B cell (primary cell): ENCODE data around the gene PAPPA. TPM values are rescaled to one million over a fixed set of nuclear protein-coding genes. Genes with fewer than 3 reads are reported as not detected.

Experiments
- ATAC-seq: fragments of 200-7000 bp; cut with Tn5 transposase; one replicate; pipeline ENCODE4 v1.10.0; 2021; ENCODE audit warnings: low read depth, mild to moderate bottlenecking, moderate number of reproducible peaks, moderate library complexity
- CTCF ChIA-PET: fragments of 350-600 bp; sonication (Branson Sonifier 250); formaldehyde crosslinking; loops from one replicate; lab custom pipeline; 2021; ENCODE audit warnings: antibody characterized with exemption, inconsistent platforms; lab: Charles Lee
- POLR2A ChIA-PET: fragments of 350-600 bp; sonication (Branson Sonifier 250); formaldehyde crosslinking; loops from one replicate; lab custom pipeline; 2021; ENCODE audit warnings: antibody characterized with exemption; lab: Charles Lee
- DNase-seq: peaks from one replicate; pipeline ENCODE4 v3.0.0; 2013
- H2AFZ ChIP-seq: 2 replicates; pipeline ENCODE4 v1.6.1; 2012; ENCODE audit warnings: mild to moderate bottlenecking, low read depth, low read length; ENCODE audit not compliant: insufficient read depth, poor library complexity, severe bottlenecking
- H3K27ac ChIP-seq, 2 donors: 1 replicate in 1 of 2; 2 replicates in 1 of 2; pipeline ENCODE4 v1.5.1; 2012 to 2013; ENCODE audit warnings: low read length in 2 of 2, mild to moderate bottlenecking in 2 of 2, moderate library complexity in 1 of 2
- H3K27me3 ChIP-seq, 4 experiments: fragments of 200-600 bp in 1 of 4; sonication (generic) in 1 of 4; replicated peaks in 1 of 4; 1 replicate in 2 of 4; 2 replicates in 2 of 4; pipeline versions ENCODE4 v1.6.1 to v1.7.0; 2013 to 2016; ENCODE audit warnings: low read length in 3 of 4, mild to moderate bottlenecking in 2 of 4, mixed read lengths in 1 of 4, moderate library complexity in 1 of 4; ENCODE audit not compliant: insufficient read depth in 4 of 4, control insufficient read depth in 3 of 4; ENCODE audit errors: control extremely low read depth in 1 of 4
- H3K36me3 ChIP-seq, 2 experiments: replicated peaks in 1 of 2; 1 replicate in 1 of 2; 2 replicates in 1 of 2; pipeline versions ENCODE4 v1.6.1 to v1.7.1; 2013; ENCODE audit warnings: low read length in 1 of 2; ENCODE audit not compliant: insufficient read depth in 2 of 2, control insufficient read depth in 1 of 2; ENCODE audit errors: control extremely low read depth in 1 of 2, extremely low read depth in 1 of 2
- H3K4me1 ChIP-seq, 2 donors: fragments of 200-600 bp in 1 of 2; sonication (generic) in 1 of 2; 1 replicate in 1 of 2; 2 replicates in 1 of 2; pipeline versions ENCODE4 v1.5.1 to v1.6.1; 2013 to 2017; ENCODE audit warnings: low read length in 2 of 2; ENCODE audit not compliant: control insufficient read depth in 2 of 2, insufficient read depth in 2 of 2
- H3K4me2 ChIP-seq: replicated peaks from 2 replicates; pipeline ENCODE3; 2012; ENCODE audit warnings: mild to moderate bottlenecking, low read depth, low read length; ENCODE audit not compliant: poor library complexity, severe bottlenecking
- H3K4me3 ChIP-seq, 5 experiments: fragments of 200-600 bp in 1 of 5; sonication (generic) in 1 of 5; 1 replicate in 3 of 5; 2 replicates in 2 of 5; pipeline versions ENCODE4 v1.5.1 to v1.7.0; 2011 to 2016; ENCODE audit warnings: low read length in 4 of 5, mild to moderate bottlenecking in 4 of 5, low read depth in 2 of 5, control low read depth in 1 of 5, moderate library complexity in 1 of 5; ENCODE audit not compliant: insufficient read depth in 1 of 5; ENCODE audit errors: control extremely low read depth in 1 of 5, extremely low read depth in 1 of 5
- H3K79me2 ChIP-seq: fragments of 200-600 bp; sonication (generic); one replicate; pipeline ENCODE4 v1.6.0; 2016; ENCODE audit warnings: low read length; ENCODE audit not compliant: control insufficient read depth, insufficient read depth
- H3K9ac ChIP-seq: fragments of 200-600 bp; sonication (generic); 2 replicates; pipeline ENCODE4 v1.6.1; 2017; ENCODE audit warnings: mild to moderate bottlenecking, low read length, moderate library complexity
- H3K9me3 ChIP-seq, 3 donors: one replicate each; pipeline versions ENCODE4 v1.6.1 to v1.7.1; 2013; ENCODE audit warnings: low read length in 2 of 3; ENCODE audit not compliant: control insufficient read depth in 2 of 3, insufficient read depth in 1 of 3; ENCODE audit errors: control extremely low read depth in 1 of 3
- H4K20me1 ChIP-seq: 2 replicates; pipeline ENCODE4 v1.6.0; 2012; ENCODE audit warnings: mild to moderate bottlenecking, low read length; ENCODE audit not compliant: insufficient read depth, control insufficient read depth, poor library complexity, severe bottlenecking
- H3K27ac Mint-ChIP-seq: one replicate; pipeline ENCODE4 v1.8.0; 2021; ENCODE audit warnings: mixed read lengths
- H3K27me3 Mint-ChIP-seq: one replicate; pipeline ENCODE4 v1.8.0; 2021; ENCODE audit warnings: mixed read lengths
- H3K4me1 Mint-ChIP-seq: one replicate; pipeline ENCODE4 v1.8.0; 2021; ENCODE audit warnings: mixed read lengths
- H3K4me3 Mint-ChIP-seq: one replicate; pipeline ENCODE4 v1.8.0; 2021; ENCODE audit warnings: mixed read lengths
- H3K9me3 Mint-ChIP-seq: one replicate; pipeline ENCODE4 v1.8.0; 2022; ENCODE audit warnings: mixed read lengths; ENCODE audit not compliant: insufficient read depth
- CTCF ChIP-seq: fragments of 200-600 bp; IDR thresholded peaks from one replicate; pipeline ENCODE4 v1.8.0; 2022; ENCODE audit warnings: antibody characterized with exemption, mild to moderate bottlenecking
- EZH2 ChIP-seq: IDR thresholded peaks from 2 replicates; pipeline ENCODE4 v1.6.1; 2012; ENCODE audit warnings: borderline replicate concordance, low read depth, mild to moderate bottlenecking, moderate library complexity, low read length; ENCODE audit not compliant: insufficient read depth, poor library complexity, severe bottlenecking
- WGBS: methylation state at CpG from one replicate; pipeline ENCODE4 v1.1.5; 2013; ENCODE audit warnings: missing lambda C conversion rate; ENCODE audit not compliant: insufficient coverage; 5-methylcytosine and 5-hydroxymethylcytosine counted together
- intact Hi-C: fragments of 100-400 bp; cut with micrococcal nuclease; formaldehyde crosslinking; loops from one replicate; pipeline ENCODE4 v1.10.0; 2022
- polyA plus RNA-seq: library from polyadenylated mRNA; depleted of rRNA; stranded (reverse); fragments of >200 nt; gene quantifications from 2 replicates; pipeline ENCODE4 v1.2.3, GENCODE V29; 2012
- total RNA-seq, 2 donors: library from RNA; stranded (reverse); fragments of 120-200 nt in 1 of 2; gene quantifications; 1 replicate in 1 of 2; 2 replicates in 1 of 2; pipeline versions ENCODE4 v1.2.3 to v1.2.4, GENCODE V29; 2013 to 2022

PAPPA gene
- total and polyA plus RNA-seq, 2 donors (not counting 1 experiment from before 2014, with no cell fraction given): not detected

- H3K4me3 Mint-ChIP-seq: no peak overlapping the region
- no peaks in the 10 kb centered on the region for H3K79me2 ChIP-seq
- H2AFZ ChIP-seq: no peak overlapping the region
- H3K27me3 Mint-ChIP-seq: no peaks in the 10 kb centered on the region
- ChIA-PET CTCF (no interaction called here), POLR2A (no interaction called here)
- no peak overlapping the region for H3K27ac Mint-ChIP-seq
- H3K36me3 ChIP-seq: no peaks in the 10 kb centered on the region
- H3K27ac ChIP-seq: no peak overlapping the region
- TF ChIP-seq CTCF: no peak
- TF ChIP-seq EZH2: no peak
- no peaks in the 10 kb centered on the region for H3K9me3 Mint-ChIP-seq
- intact Hi-C loops: no loop called here
- no peaks in the 10 kb centered on the region for H4K20me1 ChIP-seq
- no peak overlapping the region for H3K4me3 ChIP-seq
- H3K4me1 ChIP-seq: no peaks in the 10 kb centered on the region
- no peaks in the 10 kb centered on the region for H3K27me3 ChIP-seq
- no peak overlapping the region for H3K9ac ChIP-seq
- no peak overlapping the region for H3K4me2 ChIP-seq
- DNase-seq: no peak
- no peaks in the 10 kb centered on the region for H3K9me3 ChIP-seq
- H3K4me1 Mint-ChIP-seq: no peaks in the 10 kb centered on the region
- WGBS: 83% methylated on average over 3 of the region's 3 CpGs
- ATAC-seq: no peak
Measured at GRCh38 chr9:116449949-116450348, 296.4 kb downstream of the PAPPA start.

- Histone ChIP-seq H2AFZ (no peak overlapping the region), H3K36me3 (no peaks in the 10 kb centered on the region), H4K20me1 (no peaks in the 10 kb centered on the region), H3K27me3 (no peaks in the 10 kb centered on the region), H3K4me2 (no peak overlapping the region), H3K79me2 (no peaks in the 10 kb centered on the region), H3K4me1 (no peaks in the 10 kb centered on the region), H3K9me3 (no peaks in the 10 kb centered on the region), H3K9ac (no peak overlapping the region), H3K27ac (no peak overlapping the region), H3K4me3 (no peak overlapping the region)
- POLR2A ChIA-PET: no interaction called here
- CTCF ChIA-PET: no interaction called here
- ATAC-seq: no peak
- no peak for DNase-seq
- no peak overlapping the region for H3K4me3 Mint-ChIP-seq
- no peaks in the 10 kb centered on the region for H3K4me1 Mint-ChIP-seq
- H3K9me3 Mint-ChIP-seq: no peaks in the 10 kb centered on the region
- TF ChIP-seq CTCF (no peak), EZH2 (no peak)
- no peak overlapping the region for H3K27ac Mint-ChIP-seq
- H3K27me3 Mint-ChIP-seq: no peaks in the 10 kb centered on the region
- 64% methylated on average over 3 of the region's 3 CpGs for WGBS
- intact Hi-C loops: no loop called here
Measured at GRCh38 chr9:116450378-116451139, 297.0 kb downstream of the PAPPA start.
